Measurements from ENCODE around the gene GRIN3A. TPM values are rescaled to one million over a fixed set of nuclear protein-coding genes. Genes with fewer than 3 reads are reported as not detected.

The GRIN3A gene
- total RNA-seq, 2 donors from 2014 or later = under 0.01 TPM; not detected in 1

GRCh38 chr9:101530076-101530711 lies 208.3 kb downstream of the GRIN3A start:
- DNase-seq (peak; percentile 69 to 75 (median 74)), ATAC-seq (peak; percentile 19)
- Histone ChIP-seq H3K27me3 (no peaks in the 10 kb centered on the region), H3K27ac (no peak overlapping the region), H3K4me3 (no peak overlapping the region), H3K36me3 (replicated peaks in 1 of 2; ENCODE audit: insufficient read depth in 1 of 2, low read depth in 2 of 2) (no peaks in the 10 kb centered on the region), H3K9me3 (no peaks in the 10 kb centered on the region), H3K4me1 (peaks cover 14% of the 10 kb centered on the region)
- TF ChIP-seq CTCF (IDR thresholded peaks at IDR 0.05) (peak; percentile 58 to 94 (median 82)), POLR2A (IDR thresholded peaks at IDR 0.05) (no peak)
- WGBS, 2 donors = 14 to 20% methylated on average over 6 of the region's 6 CpGs
- intact Hi-C loops (cut with DNase I) = no loop called here

- DNase-seq (no peak), ATAC-seq (no peak)
- H3K36me3 ChIP-seq (replicated peaks in 1 of 2; ENCODE audit: insufficient read depth in 1 of 2, low read depth in 2 of 2) = no peaks in the 10 kb centered on the region
- H3K27me3 ChIP-seq = no peaks in the 10 kb centered on the region
- H3K27ac ChIP-seq = no peak overlapping the region
- no peaks in the 10 kb centered on the region for H3K9me3 ChIP-seq
- H3K4me3 ChIP-seq = no peak overlapping the region
- intact Hi-C loops (cut with DNase I) = loop anchor here (5.0 kb wide), 1 partner anchor 71 kb away; no protein-coding TSS in a partner anchor
- TF ChIP-seq POLR2A (IDR thresholded peaks at IDR 0.05) (no peak), CTCF (IDR thresholded peaks at IDR 0.05) (no peak)
- peaks cover 4% of the 10 kb centered on the region for H3K4me1 ChIP-seq
Measured at GRCh38 chr9:101528015-101528414, 210.4 kb downstream of the GRIN3A start.

GRCh38 chr9:101527066-101527465 lies 211.4 kb downstream of the GRIN3A start:
- Histone ChIP-seq H3K27me3 (no peaks in the 10 kb centered on the region), H3K4me3 (no peak overlapping the region), H3K9me3 (no peaks in the 10 kb centered on the region), H3K4me1 (no peaks in the 10 kb centered on the region), H3K27ac (no peak overlapping the region), H3K36me3 (replicated peaks in 1 of 2; ENCODE audit: insufficient read depth in 1 of 2, low read depth in 2 of 2) (no peaks in the 10 kb centered on the region)
- 65 to 70% methylated on average over 6 of the region's 6 CpGs for WGBS, 2 donors
- ATAC-seq (no peak), DNase-seq (no peak)
- intact Hi-C loops (cut with DNase I) = loop anchor here (5.0 kb wide), 1 partner anchor 70 kb away; no protein-coding TSS in a partner anchor
- TF ChIP-seq POLR2A (IDR thresholded peaks at IDR 0.05) (no peak), CTCF (IDR thresholded peaks at IDR 0.05) (no peak)

DNA sequence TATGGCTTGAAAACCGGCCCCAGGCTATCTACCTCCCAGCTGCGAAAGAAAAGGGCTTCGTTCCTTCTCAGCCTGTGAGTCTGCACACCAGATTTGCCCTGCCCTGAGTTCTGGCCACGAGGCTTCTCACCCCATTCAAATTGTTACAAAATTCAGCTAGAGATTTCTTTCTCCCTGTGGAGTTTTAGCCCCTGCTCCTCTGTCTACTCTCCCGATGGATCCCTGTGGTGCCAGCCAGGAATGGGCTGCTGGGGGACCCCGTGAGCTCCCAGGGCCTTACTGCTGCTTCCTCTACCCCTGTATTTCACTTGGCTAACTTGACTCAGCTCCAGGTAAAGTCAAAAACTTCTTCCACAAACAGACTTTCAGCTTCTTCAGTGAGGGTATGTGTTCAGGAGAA lies 214.1 kb downstream of the GRIN3A start:
- ATAC-seq = no peak
- no peak for DNase-seq
- Histone ChIP-seq H3K36me3 (replicated peaks in 1 of 2; ENCODE audit: insufficient read depth in 1 of 2, low read depth in 2 of 2) (no peaks in the 10 kb centered on the region), H3K9me3 (no peaks in the 10 kb centered on the region), H3K4me1 (no peaks in the 10 kb centered on the region), H3K27me3 (no peaks in the 10 kb centered on the region), H3K4me3 (no peak overlapping the region), H3K27ac (no peak overlapping the region)
- TF ChIP-seq CTCF (IDR thresholded peaks at IDR 0.05) = no peak
- intact Hi-C loops (cut with DNase I) = loop anchor here (5.0 kb wide), 1 partner anchor 57 kb away; no protein-coding TSS in a partner anchor
- WGBS, 2 donors = 86 to 89% methylated on average over 6 of the region's 6 CpGs

Other genes starting within 250 kb of the GRIN3A start
- 10 to 100 TPM; 17.5 to 21.3 TPM for gene RNF20, start 204.8 kb downstream of the GRIN3A start, total RNA-seq
- not detected for gene PPP3R2, start 143.7 kb downstream of the GRIN3A start, total RNA-seq

All from body of pancreas (tissue), 4 donors.